Measurements from ENCODE around the gene NR6A1. TPM values are rescaled to one million over a fixed set of nuclear protein-coding genes. Genes with fewer than 3 reads are reported as not detected.

Gene NR6A1
- total and polyA plus RNA-seq, 2 experiments from 2014 or later = 44.2 to 139 TPM

DNA sequence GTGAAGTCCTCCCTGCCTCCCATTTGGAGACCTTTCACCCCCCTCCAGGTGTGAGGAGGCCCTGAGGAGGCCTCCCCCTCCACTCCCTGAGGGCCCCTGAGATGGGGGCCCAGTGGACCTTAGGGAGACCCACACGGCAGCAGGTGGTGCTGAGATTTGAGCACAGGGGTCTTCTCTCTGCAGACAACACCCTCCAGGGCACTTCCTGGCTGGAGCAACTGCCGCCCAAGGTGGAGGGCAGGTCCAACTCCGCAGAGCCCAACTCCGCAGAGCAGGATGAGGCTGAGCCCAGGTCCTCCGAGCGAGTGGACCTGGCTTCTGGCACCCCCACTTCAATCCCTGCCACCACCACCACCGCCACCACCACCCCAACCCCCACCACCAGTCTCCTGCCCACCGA lies 32.8 kb upstream of the NR6A1 start:
- Histone ChIP-seq H3K4me3 (no peak overlapping the region), H3K79me2 (replicated peaks; ENCODE audit: insufficient read depth) (no peaks in the 10 kb centered on the region), H4K20me1 (replicated peaks; ENCODE audit: insufficient read depth) (no peaks in the 10 kb centered on the region), H3K4me2 (no peak overlapping the region), H3K27me3 (ENCODE audit: insufficient read depth) (no peaks in the 10 kb centered on the region), H3K36me3 (ENCODE audit: insufficient read depth) (no peaks in the 10 kb centered on the region), H3F3A (replicated peaks; ENCODE audit: low read depth) (0 out of 2 replicates have a peak, but pooled peaks cover 3% of the 10 kb centered on the region), H3K9me2 (ENCODE audit: insufficient read depth) (no peaks in the 10 kb centered on the region), H3K27ac (ENCODE audit: low read depth) (no peak overlapping the region), H3K4me1 (ENCODE audit: insufficient read depth) (no peaks in the 10 kb centered on the region), H2AFZ (no peak overlapping the region)
- no peak overlapping the region for H3K4me3 Mint-ChIP-seq
- H3K36me3 Mint-ChIP-seq (ENCODE audit: low read depth) = no peaks in the 10 kb centered on the region
- ATAC-seq (no peak), DNase-seq (ENCODE audit: low spot score) (no peak)
- no peak for TF ChIP-seq NANOG (IDR thresholded peaks at IDR 0.05; ENCODE audit: borderline replicate concordance)
- TF ChIP-seq STAT1 (IDR thresholded peaks at IDR 0.05; ENCODE audit: unreplicated experiment) = no peak
- TF ChIP-seq CREB1 (CRISPR knock-in tag; IDR thresholded peaks at IDR 0.05; ENCODE audit: low read depth) = no peak
- TF ChIP-seq ZNF331 (CRISPR knock-in tag; IDR thresholded peaks at IDR 0.05; ENCODE audit: low read depth) = no peak
- TF ChIP-seq EZH2 (IDR thresholded peaks at IDR 0.05; ENCODE audit: low read depth, unreplicated experiment) = no peak
- TF ChIP-seq, protein P1, sequence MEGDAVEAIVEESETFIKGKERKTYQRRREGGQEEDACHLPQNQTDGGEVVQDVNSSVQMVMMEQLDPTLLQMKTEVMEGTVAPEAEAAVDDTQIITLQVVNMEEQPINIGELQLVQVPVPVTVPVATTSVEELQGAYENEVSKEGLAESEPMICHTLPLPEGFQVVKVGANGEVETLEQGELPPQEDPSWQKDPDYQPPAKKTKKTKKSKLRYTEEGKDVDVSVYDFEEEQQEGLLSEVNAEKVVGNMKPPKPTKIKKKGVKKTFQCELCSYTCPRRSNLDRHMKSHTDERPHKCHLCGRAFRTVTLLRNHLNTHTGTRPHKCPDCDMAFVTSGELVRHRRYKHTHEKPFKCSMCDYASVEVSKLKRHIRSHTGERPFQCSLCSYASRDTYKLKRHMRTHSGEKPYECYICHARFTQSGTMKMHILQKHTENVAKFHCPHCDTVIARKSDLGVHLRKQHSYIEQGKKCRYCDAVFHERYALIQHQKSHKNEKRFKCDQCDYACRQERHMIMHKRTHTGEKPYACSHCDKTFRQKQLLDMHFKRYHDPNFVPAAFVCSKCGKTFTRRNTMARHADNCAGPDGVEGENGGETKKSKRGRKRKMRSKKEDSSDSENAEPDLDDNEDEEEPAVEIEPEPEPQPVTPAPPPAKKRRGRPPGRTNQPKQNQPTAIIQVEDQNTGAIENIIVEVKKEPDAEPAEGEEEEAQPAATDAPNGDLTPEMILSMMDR (conservative IDR thresholded peaks at IDR 0.05; ENCODE audit: low read depth in 2 of 2) = no peak
- no peak for TF ChIP-seq ZNF114 (CRISPR knock-in tag; IDR thresholded peaks at IDR 0.05)
- TF ChIP-seq JUNB (IDR thresholded peaks at IDR 0.05; ENCODE audit: unreplicated experiment) = no peak
- no peak for TF ChIP-seq REST (IDR thresholded peaks at IDR 0.05; ENCODE audit: unreplicated experiment)
- no peak for TF ChIP-seq POLR2AphosphoS5 (IDR thresholded peaks at IDR 0.05; ENCODE audit: low read depth)
- TF ChIP-seq, protein P2, sequence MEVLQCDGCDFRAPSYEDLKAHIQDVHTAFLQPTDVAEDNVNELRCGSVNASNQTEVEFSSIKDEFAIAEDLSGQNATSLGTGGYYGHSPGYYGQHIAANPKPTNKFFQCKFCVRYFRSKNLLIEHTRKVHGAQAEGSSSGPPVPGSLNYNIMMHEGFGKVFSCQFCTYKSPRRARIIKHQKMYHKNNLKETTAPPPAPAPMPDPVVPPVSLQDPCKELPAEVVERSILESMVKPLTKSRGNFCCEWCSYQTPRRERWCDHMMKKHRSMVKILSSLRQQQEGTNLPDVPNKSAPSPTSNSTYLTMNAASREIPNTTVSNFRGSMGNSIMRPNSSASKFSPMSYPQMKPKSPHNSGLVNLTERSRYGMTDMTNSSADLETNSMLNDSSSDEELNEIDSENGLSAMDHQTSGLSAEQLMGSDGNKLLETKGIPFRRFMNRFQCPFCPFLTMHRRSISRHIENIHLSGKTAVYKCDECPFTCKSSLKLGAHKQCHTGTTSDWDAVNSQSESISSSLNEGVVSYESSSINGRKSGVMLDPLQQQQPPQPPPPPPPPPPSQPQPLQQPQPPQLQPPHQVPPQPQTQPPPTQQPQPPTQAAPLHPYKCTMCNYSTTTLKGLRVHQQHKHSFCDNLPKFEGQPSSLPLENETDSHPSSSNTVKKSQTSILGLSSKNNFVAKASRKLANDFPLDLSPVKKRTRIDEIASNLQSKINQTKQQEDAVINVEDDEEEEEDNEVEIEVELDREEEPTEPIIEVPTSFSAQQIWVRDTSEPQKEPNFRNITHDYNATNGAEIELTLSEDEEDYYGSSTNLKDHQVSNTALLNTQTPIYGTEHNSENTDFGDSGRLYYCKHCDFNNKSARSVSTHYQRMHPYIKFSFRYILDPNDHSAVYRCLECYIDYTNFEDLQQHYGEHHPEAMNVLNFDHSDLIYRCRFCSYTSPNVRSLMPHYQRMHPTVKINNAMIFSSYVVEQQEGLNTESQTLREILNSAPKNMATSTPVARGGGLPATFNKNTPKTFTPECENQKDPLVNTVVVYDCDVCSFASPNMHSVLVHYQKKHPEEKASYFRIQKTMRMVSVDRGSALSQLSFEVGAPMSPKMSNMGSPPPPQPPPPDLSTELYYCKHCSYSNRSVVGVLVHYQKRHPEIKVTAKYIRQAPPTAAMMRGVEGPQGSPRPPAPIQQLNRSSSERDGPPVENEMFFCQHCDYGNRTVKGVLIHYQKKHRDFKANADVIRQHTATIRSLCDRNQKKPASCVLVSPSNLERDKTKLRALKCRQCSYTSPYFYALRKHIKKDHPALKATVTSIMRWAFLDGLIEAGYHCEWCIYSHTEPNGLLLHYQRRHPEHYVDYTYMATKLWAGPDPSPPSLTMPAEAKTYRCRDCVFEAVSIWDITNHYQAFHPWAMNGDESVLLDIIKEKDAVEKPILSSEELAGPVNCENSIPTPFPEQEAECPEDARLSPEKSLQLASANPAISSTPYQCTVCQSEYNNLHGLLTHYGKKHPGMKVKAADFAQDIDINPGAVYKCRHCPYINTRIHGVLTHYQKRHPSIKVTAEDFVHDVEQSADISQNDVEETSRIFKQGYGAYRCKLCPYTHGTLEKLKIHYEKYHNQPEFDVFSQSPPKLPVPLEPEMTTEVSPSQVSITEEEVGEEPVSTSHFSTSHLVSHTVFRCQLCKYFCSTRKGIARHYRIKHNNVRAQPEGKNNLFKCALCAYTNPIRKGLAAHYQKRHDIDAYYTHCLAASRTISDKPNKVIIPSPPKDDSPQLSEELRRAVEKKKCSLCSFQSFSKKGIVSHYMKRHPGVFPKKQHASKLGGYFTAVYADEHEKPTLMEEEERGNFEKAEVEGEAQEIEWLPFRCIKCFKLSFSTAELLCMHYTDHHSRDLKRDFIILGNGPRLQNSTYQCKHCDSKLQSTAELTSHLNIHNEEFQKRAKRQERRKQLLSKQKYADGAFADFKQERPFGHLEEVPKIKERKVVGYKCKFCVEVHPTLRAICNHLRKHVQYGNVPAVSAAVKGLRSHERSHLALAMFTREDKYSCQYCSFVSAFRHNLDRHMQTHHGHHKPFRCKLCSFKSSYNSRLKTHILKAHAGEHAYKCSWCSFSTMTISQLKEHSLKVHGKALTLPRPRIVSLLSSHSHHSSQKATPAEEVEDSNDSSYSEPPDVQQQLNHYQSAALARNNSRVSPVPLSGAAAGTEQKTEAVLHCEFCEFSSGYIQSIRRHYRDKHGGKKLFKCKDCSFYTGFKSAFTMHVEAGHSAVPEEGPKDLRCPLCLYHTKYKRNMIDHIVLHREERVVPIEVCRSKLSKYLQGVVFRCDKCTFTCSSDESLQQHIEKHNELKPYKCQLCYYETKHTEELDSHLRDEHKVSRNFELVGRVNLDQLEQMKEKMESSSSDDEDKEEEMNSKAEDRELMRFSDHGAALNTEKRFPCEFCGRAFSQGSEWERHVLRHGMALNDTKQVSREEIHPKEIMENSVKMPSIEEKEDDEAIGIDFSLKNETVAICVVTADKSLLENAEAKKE (CRISPR knock-in tag; IDR thresholded peaks at IDR 0.05) = no peak
- no peak for TF ChIP-seq ETS1 (IDR thresholded peaks at IDR 0.05)
- TF ChIP-seq EZH2phosphoT487 (IDR thresholded peaks at IDR 0.05; ENCODE audit: unreplicated experiment) = no peak
- no peak overlapping the region for H3K27ac Mint-ChIP-seq
- H3K27me3 Mint-ChIP-seq (ENCODE audit: insufficient read depth, low read depth, poor library complexity) = peaks cover 5% of the 10 kb centered on the region
- peaks cover 7% of the 10 kb centered on the region; the same call in 2 of the 3 replicates for H3K4me1 Mint-ChIP-seq
- H3K9me3 Mint-ChIP-seq = no peaks in the 10 kb centered on the region
